GM12878 (cell line): ENCODE results near the gene TGFBR1. TPM values are rescaled to one million over a fixed set of nuclear protein-coding genes. Genes with fewer than 3 reads are reported as not detected.

Experiments
- ATAC-seq: fragments of 200-7000 bp; cut with Tn5 transposase; 3 replicates; pipeline ENCODE4 v1.9.1; 2020; ENCODE audit warnings: mild to moderate bottlenecking, moderate library complexity
- BruUV-seq: library from RNA; stranded (reverse); fragments of 400-500 nt; replicated peaks from 2 replicates; lab custom pipeline; 2021; lab: Mats Ljungman, UMichigan
- CTCF ChIA-PET: fragments of 300-600 bp; sonication (Branson Sonifier 250); formaldehyde crosslinking; extraction: SDS; loops from one replicate; lab custom pipeline; 2021; ENCODE audit warnings: inconsistent platforms; lab: Yijun Ruan, JAX
- POLR2A ChIA-PET: fragments of 350-600 bp; formaldehyde crosslinking; extraction: SDS; loops from one replicate; lab custom pipeline; 2021; ENCODE audit warnings: inconsistent platforms; lab: Charles Lee
- RAD21 ChIA-PET: fragments of 300-600 bp; sonication (Branson Sonifier 250); formaldehyde crosslinking; loops from one replicate; lab custom pipeline; 2023; ENCODE audit warnings: antibody characterized with exemption; ENCODE audit not compliant: unreplicated experiment; lab: Charles Lee
- SMC1A ChIA-PET: fragments of 300-600 bp; sonication (Branson Sonifier 250); formaldehyde crosslinking; loops from one replicate; lab custom pipeline; 2023; ENCODE audit not compliant: unreplicated experiment, uncharacterized antibody; lab: Charles Lee
- DNase-seq: peaks from one replicate; pipeline ENCODE4 v3.0.0-alpha.2; 2011; ENCODE audit warnings: low read depth, low spot score
- FAIRE-seq: peaks from 3 replicates; lab custom pipeline; 2011; peaks lifted over from hg19 to GRCh38; lab: Jason Lieb, UNC
- H2AFZ ChIP-seq: 2 replicates; pipeline ENCODE4 v1.6.0; 2011; ENCODE audit warnings: low read depth, low read length, control low read depth; ENCODE audit not compliant: control insufficient read depth
- H3K27ac ChIP-seq: 2 replicates; pipeline ENCODE4 v1.5.1; 2011; ENCODE audit warnings: control low read depth; ENCODE audit not compliant: control insufficient read depth, insufficient read depth
- H3K27me3 ChIP-seq, 2 experiments: replicated peaks in 1 of 2; 2 replicates each; pipeline versions ENCODE4 v1.6.0 to v1.6.1; 2011; ENCODE audit warnings: low read length in 1 of 2; ENCODE audit not compliant: control insufficient read depth in 2 of 2, insufficient read depth in 2 of 2
- H3K36me3 ChIP-seq, 2 experiments: 2 replicates each; pipeline ENCODE4 v1.5.1; 2011; ENCODE audit warnings: low read length in 1 of 2; ENCODE audit not compliant: control insufficient read depth in 2 of 2, insufficient read depth in 2 of 2
- H3K4me1 ChIP-seq: 2 replicates; pipeline ENCODE4 v1.6.1; 2011; ENCODE audit warnings: mild to moderate bottlenecking, low read length, moderate library complexity, mixed read lengths; ENCODE audit not compliant: control insufficient read depth, insufficient read depth
- H3K4me2 ChIP-seq: 2 replicates; pipeline ENCODE4 v1.6.0; 2011; ENCODE audit warnings: control low read depth; ENCODE audit not compliant: control insufficient read depth, insufficient read depth
- H3K4me3 ChIP-seq: fragments of 200-600 bp; sonication (generic); 2 replicates; pipeline ENCODE4 v1.5.1; 2016
- H3K79me2 ChIP-seq: 2 replicates; pipeline ENCODE4 v1.6.0; 2011; ENCODE audit warnings: low read length; ENCODE audit not compliant: control insufficient read depth, insufficient read depth
- H3K9ac ChIP-seq: 2 replicates; pipeline ENCODE4 v1.8.0; 2011; ENCODE audit warnings: low read length, control low read depth, mixed read lengths; ENCODE audit not compliant: control insufficient read depth, insufficient read depth
- H3K9me3 ChIP-seq: replicated peaks from 3 replicates; pipeline ENCODE4 v1.5.1; 2011; ENCODE audit warnings: mild to moderate bottlenecking, low read length; ENCODE audit not compliant: control insufficient read depth, insufficient read depth
- H4K20me1 ChIP-seq: 2 replicates; pipeline ENCODE4 v1.6.0; 2011; ENCODE audit not compliant: control insufficient read depth, insufficient read depth
- CHD1 ChIP-seq: IDR thresholded peaks from 2 replicates; pipeline ENCODE4 v1.6.1; 2012; ENCODE audit warnings: low read depth, low read length, improper control_type of control experiment
- CREM ChIP-seq: IDR thresholded peaks from 2 replicates; pipeline ENCODE4 v1.6.1; 2014; ENCODE audit warnings: antibody characterized with exemption, low read depth
- HDAC2 ChIP-seq: fragments of 200-600 bp; sonication (generic); IDR thresholded peaks from 2 replicates; pipeline ENCODE4 v1.6.1; 2017
- SMC3 ChIP-seq: IDR thresholded peaks from 2 replicates; pipeline ENCODE4 v1.6.1; 2011; ENCODE audit warnings: low read length, improper control_type of control experiment, borderline replicate concordance
- ZBTB4 ChIP-seq: fragments of 450-650 bp; formaldehyde crosslinking; IDR thresholded peaks from 2 replicates; pipeline ENCODE4 v1.4.0; 2022; ENCODE audit warnings: mild to moderate bottlenecking, moderate library complexity
- WGBS: methylation state at CpG from one replicate; pipeline ENCODE4 v1.1.6; 2016; ENCODE audit warnings: low lambda C conversion rate; ENCODE audit not compliant: insufficient replicate concordance, insufficient coverage; ENCODE audit errors: missing lambda C conversion rate; 5-methylcytosine and 5-hydroxymethylcytosine counted together
- in situ Hi-C: fragments of 300-500 bp; cut with MboI; formaldehyde crosslinking; loops from 9 replicates; pipeline ENCODE4 v1.14.3; 2018; ENCODE audit warnings: mixed read lengths
- intact Hi-C: fragments of 100-400 bp; cut with micrococcal nuclease; formaldehyde crosslinking; loops from one replicate; pipeline ENCODE4 v1.14.2; 2022; ENCODE audit not compliant: unreplicated experiment
- polyA plus RNA-seq, 11 experiments: library from polyadenylated mRNA; depleted of rRNA in 4 of 11; unstranded in 6 of 11; stranded (reverse) in 5 of 11; fragments of >200 nt; fragmentation: Nextera tagmentation in 4 of 11; fragmentation: Illumina TruSeq in 1 of 11; extraction: Ambion mirVana in 4 of 11; extraction: Trizol in 1 of 11; gene quantifications; 1 replicate in 1 of 11; 2 replicates in 10 of 11; pipeline versions ENCODE4 v1.2.1 to v1.2.3, GENCODE V29; 2011 to 2016; ENCODE audit warnings: inconsistent platforms in 2 of 11, missing spikeins in 2 of 11, low read depth in 1 of 11
- total RNA-seq, 4 experiments: library from RNA; depleted of rRNA in 3 of 4; stranded (reverse); fragments of >200 nt in 3 of 4; fragmentation: Illumina TruSeq in 1 of 4; extraction: Trizol in 1 of 4; gene quantifications; 2 replicates each; pipeline versions ENCODE4 v1.2.1 to v1.2.3, GENCODE V29; 2013 to 2021

Gene TGFBR1
- total and polyA plus RNA-seq, 10 of the 15 experiments (the other 5 are each of a cell fraction or from before 2014, with no cell fraction given) = 2.9 to 27.2 (median 16.6) TPM

- Histone ChIP-seq H3K79me2 (peaks cover 17% of the 10 kb centered on the region), H3K4me1 (peaks cover 8% of the 10 kb centered on the region; the same call in 1 of the 2 replicates), H3K27me3 (no peaks in the 10 kb centered on the region), H3K36me3 (no peaks in the 10 kb centered on the region), H2AFZ (no peak overlapping the region), H3K9ac (no peak overlapping the region), H3K27ac (no peak overlapping the region), H3K4me2 (no peak overlapping the region), H3K4me3 (no peak overlapping the region), H3K9me3 (no peaks in the 10 kb centered on the region), H4K20me1 (no peaks in the 10 kb centered on the region)
- in situ Hi-C loops (no loop called here), intact Hi-C loops (no loop called here)
- no TSS peak for BruUV-seq
- FAIRE-seq (no peak), ATAC-seq (no peak), DNase-seq (no peak)
- ChIA-PET CTCF (interaction anchor here (0.9 to 3.4 kb wide), 10 partner anchors 12 to 106 kb away, joined by 3 to 20 read pairs (median 3); no protein-coding TSS in a partner anchor), SMC1A (interaction anchor here (0.9 to 7.8 kb wide), 14 partner anchors 8 to 110 kb away, joined by 3 to 113 read pairs (median 4); no protein-coding TSS in a partner anchor), RAD21 (interaction anchor here (0.7 to 7.2 kb wide), 5 partner anchors 10 to 128 kb away, joined by 3 to 83 read pairs (median 9); no protein-coding TSS in a partner anchor), POLR2A (interaction anchor here (0.6 to 2.3 kb wide), 4 partner anchors 11 to 1471 kb away, joined by 3 to 11 read pairs (median 5); no protein-coding TSS in a partner anchor)
- WGBS = 86% methylated on average over 11 of the region's 11 CpGs
- TF ChIP-seq CREM (no peak), HDAC2 (no peak), SMC3 (no peak), ZBTB4 (CRISPR knock-in tag) (no peak), CHD1 (no peak)
Observed at GRCh38 chr9:99103054-99103895, 1.6 kb upstream of the TGFBR1 start.
